ENCODE data around the gene ACLY. TPM values are rescaled to one million over a fixed set of nuclear protein-coding genes. Genes with fewer than 3 reads are reported as not detected.
"Not testable (repeated sequence)": the region's sequence is repeated elsewhere in the genome, so short reads cannot be mapped to it uniquely, and the experiment has no call there.

ACLY gene
- total RNA-seq, 2 experiments from 2014 or later: 102 to 222 TPM

DNA sequence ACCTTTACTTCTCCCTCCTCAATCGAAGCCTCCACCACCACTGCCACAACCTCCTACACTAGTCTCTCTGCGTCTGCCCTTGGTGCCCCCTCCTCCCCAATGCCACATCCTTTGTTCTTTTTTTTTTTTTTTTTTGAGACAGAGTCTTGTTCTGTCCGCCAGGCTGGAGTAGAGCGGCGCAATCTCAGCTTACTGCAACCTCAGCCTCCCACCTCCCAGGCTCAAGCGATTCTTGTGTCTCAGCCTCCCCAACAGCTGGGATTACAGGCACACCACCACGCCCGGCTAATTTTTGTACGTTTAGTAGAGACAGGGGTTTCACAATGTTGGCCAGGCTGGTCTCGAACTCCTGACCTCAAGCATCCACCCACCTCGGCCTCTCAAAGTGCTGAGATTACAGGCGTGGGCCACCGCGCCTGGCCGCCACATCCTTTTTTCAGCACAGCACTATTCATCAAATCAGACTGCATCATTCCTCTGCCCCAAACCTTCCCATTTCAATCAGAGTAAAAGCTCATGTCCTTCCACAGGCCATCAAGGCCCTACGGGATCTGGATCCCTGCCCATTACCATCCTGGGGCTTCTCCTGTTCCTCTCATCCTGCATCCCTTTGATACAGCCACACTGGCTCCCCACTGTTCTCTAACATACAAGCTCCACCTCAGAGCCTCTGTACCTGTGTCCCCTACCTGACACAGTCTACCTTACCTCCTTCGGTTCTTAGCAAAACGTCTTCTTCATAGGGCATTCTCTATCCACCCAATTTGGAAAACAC, 55.5 kb downstream of the ACLY start:
- intact Hi-C loops (cut with micrococcal nuclease; ENCODE audit: unreplicated experiment): no loop called here
- no peak overlapping the region for H2AFZ ChIP-seq (ENCODE audit: low read length)
- H3K4me1 ChIP-seq (ENCODE audit: insufficient read depth, low read length, poor library complexity, severe bottlenecking): peaks cover 21% of the 10 kb centered on the region
- H3K36me3 ChIP-seq (ENCODE audit: insufficient read depth, low read length): peaks cover 19% of the 10 kb centered on the region
- no peak overlapping the region for H3K27ac ChIP-seq (ENCODE audit: low read depth, low read length, poor library complexity, severe bottlenecking)
- ChIA-PET CTCF (ENCODE audit: unreplicated experiment) (interaction anchor here (0.6 kb wide), 1 partner anchor 756 kb away, joined by 3 read pairs; no protein-coding TSS in a partner anchor), POLR2A (interaction anchor here (0.6 to 2.6 kb wide), 3 partner anchors 11 to 287 kb away, joined by 3 to 11 read pairs (median 9); no protein-coding TSS in a partner anchor)
- H4K20me1 ChIP-seq (ENCODE audit: insufficient read depth, low read length): peaks cover 10% of the 10 kb centered on the region; the same call in 1 of the 2 replicates
- H3K9me2 ChIP-seq (ENCODE audit: insufficient read depth, low read length): no peaks in the 10 kb centered on the region
- H3K9me3 ChIP-seq (ENCODE audit: low read length): no peaks in the 10 kb centered on the region
- H3K4me3 ChIP-seq (ENCODE audit: low read depth, low read length, poor library complexity, severe bottlenecking): peak overlapping the region; percentile 92
- peaks cover 63% of the 10 kb centered on the region for H3K79me2 ChIP-seq (ENCODE audit: insufficient read depth, low read depth, low read length)
- no peak for DNase-seq (ENCODE audit: low spot score)
- TF ChIP-seq EZH2phosphoT487 (IDR thresholded peaks at IDR 0.05; ENCODE audit: borderline replicate concordance, low read depth, low read length): no peak
- TF ChIP-seq, protein P1, sequence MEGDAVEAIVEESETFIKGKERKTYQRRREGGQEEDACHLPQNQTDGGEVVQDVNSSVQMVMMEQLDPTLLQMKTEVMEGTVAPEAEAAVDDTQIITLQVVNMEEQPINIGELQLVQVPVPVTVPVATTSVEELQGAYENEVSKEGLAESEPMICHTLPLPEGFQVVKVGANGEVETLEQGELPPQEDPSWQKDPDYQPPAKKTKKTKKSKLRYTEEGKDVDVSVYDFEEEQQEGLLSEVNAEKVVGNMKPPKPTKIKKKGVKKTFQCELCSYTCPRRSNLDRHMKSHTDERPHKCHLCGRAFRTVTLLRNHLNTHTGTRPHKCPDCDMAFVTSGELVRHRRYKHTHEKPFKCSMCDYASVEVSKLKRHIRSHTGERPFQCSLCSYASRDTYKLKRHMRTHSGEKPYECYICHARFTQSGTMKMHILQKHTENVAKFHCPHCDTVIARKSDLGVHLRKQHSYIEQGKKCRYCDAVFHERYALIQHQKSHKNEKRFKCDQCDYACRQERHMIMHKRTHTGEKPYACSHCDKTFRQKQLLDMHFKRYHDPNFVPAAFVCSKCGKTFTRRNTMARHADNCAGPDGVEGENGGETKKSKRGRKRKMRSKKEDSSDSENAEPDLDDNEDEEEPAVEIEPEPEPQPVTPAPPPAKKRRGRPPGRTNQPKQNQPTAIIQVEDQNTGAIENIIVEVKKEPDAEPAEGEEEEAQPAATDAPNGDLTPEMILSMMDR (conservative IDR thresholded peaks at IDR 0.05; ENCODE audit: low read length): no peak
- no TSS peak for BruUV-seq (replicated peaks)
- peak overlapping the region; percentile 97 for H3K4me2 ChIP-seq (ENCODE audit: low read length)

DNA sequence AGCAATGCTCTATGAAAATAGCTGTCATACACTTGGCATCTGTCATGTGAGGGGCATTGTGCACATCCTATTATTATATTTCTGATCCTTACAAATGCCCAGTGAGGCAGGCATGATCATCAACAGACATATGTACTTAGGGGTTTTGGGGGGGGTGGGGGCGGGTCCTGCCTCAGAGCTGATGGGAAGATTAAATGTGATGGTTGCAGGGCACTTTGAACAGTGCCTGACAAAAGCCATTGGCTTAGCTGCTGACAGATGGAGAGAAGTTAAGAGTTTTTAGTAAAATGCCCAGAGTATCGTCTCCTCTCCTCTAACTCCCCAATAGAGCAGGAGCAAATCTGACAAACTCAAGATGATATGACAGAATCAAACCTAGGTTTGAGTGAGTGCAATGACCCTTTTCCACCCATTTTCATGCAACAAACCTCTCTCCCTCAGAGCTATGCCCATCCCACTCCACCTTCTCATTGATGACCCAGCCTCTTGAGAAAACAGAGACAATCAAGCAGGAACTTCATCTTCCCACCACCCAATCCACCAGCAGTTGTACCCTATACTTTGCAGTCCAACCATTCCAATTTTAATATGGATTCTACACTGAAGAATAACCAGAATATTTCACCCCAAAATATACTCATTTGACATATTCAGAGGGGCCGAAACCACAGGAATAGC, 58.4 kb downstream of the ACLY start:
- H3K9me3 ChIP-seq (ENCODE audit: low read length): no peaks in the 10 kb centered on the region
- no peaks in the 10 kb centered on the region for H3K9me2 ChIP-seq (ENCODE audit: insufficient read depth, low read length)
- H3K4me2 ChIP-seq (ENCODE audit: low read length): no peak overlapping the region
- no peak for TF ChIP-seq EZH2phosphoT487 (IDR thresholded peaks at IDR 0.05; ENCODE audit: borderline replicate concordance, low read depth, low read length)
- TF ChIP-seq, protein P1 (conservative IDR thresholded peaks at IDR 0.05; ENCODE audit: low read length): no peak
- H4K20me1 ChIP-seq (ENCODE audit: insufficient read depth, low read length): peaks cover 10% of the 10 kb centered on the region; the same call in 1 of the 2 replicates
- ChIA-PET CTCF (ENCODE audit: unreplicated experiment) (no interaction called here), POLR2A (interaction anchor here (0.5 to 0.6 kb wide), 2 partner anchors 15 to 114 kb away, joined by 3 to 4 read pairs; no protein-coding TSS in a partner anchor)
- H2AFZ ChIP-seq (ENCODE audit: low read length): no peak overlapping the region
- no peak overlapping the region for H3K4me3 ChIP-seq (ENCODE audit: low read depth, low read length, poor library complexity, severe bottlenecking)
- BruUV-seq (replicated peaks): no TSS peak
- H3K4me1 ChIP-seq (ENCODE audit: insufficient read depth, low read length, poor library complexity, severe bottlenecking): peaks cover 21% of the 10 kb centered on the region
- DNase-seq (ENCODE audit: low spot score): no peak
- peaks cover 9% of the 10 kb centered on the region; the same call in 1 of the 2 replicates for H3K36me3 ChIP-seq (ENCODE audit: insufficient read depth, low read length)
- H3K79me2 ChIP-seq (ENCODE audit: insufficient read depth, low read depth, low read length): peaks cover 82% of the 10 kb centered on the region
- no peak overlapping the region for H3K27ac ChIP-seq (ENCODE audit: low read depth, low read length, poor library complexity, severe bottlenecking)
- intact Hi-C loops (cut with micrococcal nuclease; ENCODE audit: unreplicated experiment): no loop called here

DNA sequence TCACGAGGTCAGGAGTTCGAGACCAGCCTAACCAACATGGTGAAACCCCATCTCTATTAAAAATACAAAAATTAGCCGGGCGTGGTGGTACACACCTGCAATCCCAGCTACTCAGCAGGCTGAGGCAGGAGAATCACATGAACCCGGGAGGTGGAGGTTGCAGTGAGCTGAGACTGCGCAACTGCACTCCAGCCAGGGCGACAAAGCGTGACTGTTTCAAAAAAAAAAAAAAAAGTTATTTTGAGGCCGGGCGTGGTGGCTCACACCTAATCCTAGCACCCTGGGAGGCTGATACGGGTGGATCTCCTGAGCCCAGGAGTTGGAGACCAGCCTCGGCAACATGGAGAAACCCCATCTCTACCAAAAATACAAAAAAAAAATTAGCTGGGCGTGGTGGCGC, 67.4 kb downstream of the ACLY start:
- DNase-seq (ENCODE audit: low spot score); H3K27ac ChIP-seq (ENCODE audit: low read depth, low read length, poor library complexity, severe bottlenecking); H3K9me2 ChIP-seq (ENCODE audit: insufficient read depth, low read length); H3K4me3 ChIP-seq (ENCODE audit: low read depth, low read length, poor library complexity, severe bottlenecking); CTCF ChIA-PET (ENCODE audit: unreplicated experiment); H3K9me3 ChIP-seq (ENCODE audit: low read length); BruUV-seq (replicated peaks); H3K4me2 ChIP-seq (ENCODE audit: low read length); intact Hi-C loops (cut with micrococcal nuclease; ENCODE audit: unreplicated experiment); H2AFZ ChIP-seq (ENCODE audit: low read length): not testable (repeated sequence)
- H4K20me1 ChIP-seq (ENCODE audit: insufficient read depth, low read length): peaks cover 20% of the 10 kb centered on the region
- H3K79me2 ChIP-seq (ENCODE audit: insufficient read depth, low read depth, low read length): peaks cover 57% of the 10 kb centered on the region
- POLR2A ChIA-PET: interaction anchor here (0.6 to 2.3 kb wide), 4 partner anchors 11 to 791 kb away, joined by 3 to 9 read pairs (median 4); partner anchors contain the start of gene KLHL11
- peaks cover 29% of the 10 kb centered on the region for H3K4me1 ChIP-seq (ENCODE audit: insufficient read depth, low read length, poor library complexity, severe bottlenecking)
- peaks cover 68% of the 10 kb centered on the region for H3K36me3 ChIP-seq (ENCODE audit: insufficient read depth, low read length)
